Lung (tissue), 12 donors: ENCODE measurements around the gene NRCAM. TPM values are rescaled to one million over a fixed set of nuclear protein-coding genes. Genes with fewer than 3 reads are reported as not detected.

ENCODE experiments used
- ATAC-seq: fragments of 200-7000 bp; cut with Tn5 transposase; one replicate; pipeline ENCODE4 v1.9.1; 2020; ENCODE audit warnings: moderate number of reproducible peaks; ENCODE audit not compliant: insufficient read depth, low FRiP score
- DNase-seq, 3 donors: peaks; one replicate each; pipeline ENCODE4 v3.0.0-alpha.2; 2013 to 2017
- H3K27ac ChIP-seq, 2 donors: one replicate each; pipeline ENCODE4 v1.5.1; 2013; ENCODE audit warnings: mild to moderate bottlenecking in 2 of 2, moderate library complexity in 2 of 2, control low read depth in 1 of 2, inconsistent platforms in 1 of 2, low read depth in 1 of 2, low read length in 1 of 2
- H3K27me3 ChIP-seq, 3 donors: one replicate each; pipeline ENCODE4 v1.5.1; 2013; ENCODE audit warnings: low read length in 2 of 3; ENCODE audit not compliant: control insufficient read depth in 3 of 3, insufficient read depth in 3 of 3
- H3K36me3 ChIP-seq, 4 donors: one replicate each; pipeline ENCODE4 v1.5.1; 2013; ENCODE audit warnings: low read length in 4 of 4, mild to moderate bottlenecking in 1 of 4, moderate library complexity in 1 of 4; ENCODE audit not compliant: control insufficient read depth in 4 of 4, insufficient read depth in 4 of 4
- H3K4me1 ChIP-seq, 5 donors: one replicate each; pipeline ENCODE4 v1.5.1; 2013; ENCODE audit warnings: low read length in 5 of 5, mild to moderate bottlenecking in 2 of 5, moderate library complexity in 1 of 5; ENCODE audit not compliant: control insufficient read depth in 5 of 5, insufficient read depth in 5 of 5
- H3K4me3 ChIP-seq: one replicate; pipeline ENCODE4 v1.5.1; 2013; ENCODE audit warnings: mild to moderate bottlenecking, control low read depth, moderate library complexity
- H3K9ac ChIP-seq, 2 donors: one replicate each; pipeline ENCODE4 v1.5.1; 2013; ENCODE audit warnings: low read length in 2 of 2, control low read depth in 1 of 2; ENCODE audit not compliant: insufficient read depth in 1 of 2
- H3K9me3 ChIP-seq, 4 donors: one replicate each; pipeline ENCODE4 v1.5.1; 2013; ENCODE audit warnings: low read length in 3 of 4, mild to moderate bottlenecking in 1 of 4, moderate library complexity in 1 of 4; ENCODE audit not compliant: control insufficient read depth in 4 of 4, insufficient read depth in 3 of 4
- WGBS, 2 donors: extraction: QIAGEN DNeasy Blood & Tissue Kit; methylation state at CpG; one replicate each; pipeline ENCODE4 v1.1.7; 2013; 5-methylcytosine and 5-hydroxymethylcytosine counted together
- polyA plus RNA-seq, 2 donors: library from polyadenylated mRNA; stranded (reverse); fragments of 200-250 nt; gene quantifications; one replicate each; pipeline ENCODE4 v1.2.1, GENCODE V29; 2013
- total RNA-seq, 2 donors: library from RNA; depleted of rRNA in 1 of 2; stranded (reverse); fragments of >200 nt in 1 of 2; gene quantifications; one replicate each; pipeline ENCODE4 v1.2.1, GENCODE V29; 2014 to 2021
- TF ChIP-seq, protein P1 (sequence below): IDR thresholded peaks from 2 replicates; pipeline ENCODE4 v1.5.1; 2012; ENCODE audit warnings: mild to moderate bottlenecking; ENCODE audit errors: control extremely low read depth, extremely low read depth
- donor health status: control.
- donor health status: control.
- donor health status: Bipolar disorder and iron deficiency.
- donor health status: healthy.
- donor health status: DM: yes; HTN: yes; CAD: no.

The NRCAM gene
- total and polyA plus RNA-seq, 4 donors, result 2.5 to 32.4 (median 11.0) TPM

DNA sequence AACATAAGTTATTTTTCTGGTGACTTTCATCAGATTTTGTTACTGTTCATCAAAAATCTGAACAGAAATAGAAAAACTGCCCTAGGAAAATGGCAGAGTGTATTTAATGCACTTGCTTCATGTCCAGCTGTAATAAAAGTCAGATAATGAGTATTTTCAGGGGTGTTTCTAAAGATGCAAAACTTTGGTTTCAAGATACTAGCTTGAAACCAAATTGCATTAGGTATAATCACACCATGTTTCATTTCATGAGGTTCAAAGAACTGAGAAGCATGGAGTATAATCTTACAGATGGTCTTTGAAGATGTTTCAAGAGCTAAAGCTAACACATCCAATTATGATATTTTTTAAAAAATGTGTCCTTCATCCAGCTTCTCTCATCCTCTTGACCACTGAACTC lies 128.9 kb downstream of the NRCAM start:
- Histone ChIP-seq H3K36me3 (no peaks in the 10 kb centered on the region), H3K4me3 (no peak overlapping the region), H3K9me3 (peaks cover 0 to 3% (median 0%) of the 10 kb centered on the region in 4 donors), H3K27ac (no peak overlapping the region), H3K27me3 (no peaks in the 10 kb centered on the region), H3K4me1 (peaks cover 0 to 11% (median 0%) of the 10 kb centered on the region in 5 donors), H3K9ac (no peak overlapping the region)
- TF ChIP-seq, protein P1, sequence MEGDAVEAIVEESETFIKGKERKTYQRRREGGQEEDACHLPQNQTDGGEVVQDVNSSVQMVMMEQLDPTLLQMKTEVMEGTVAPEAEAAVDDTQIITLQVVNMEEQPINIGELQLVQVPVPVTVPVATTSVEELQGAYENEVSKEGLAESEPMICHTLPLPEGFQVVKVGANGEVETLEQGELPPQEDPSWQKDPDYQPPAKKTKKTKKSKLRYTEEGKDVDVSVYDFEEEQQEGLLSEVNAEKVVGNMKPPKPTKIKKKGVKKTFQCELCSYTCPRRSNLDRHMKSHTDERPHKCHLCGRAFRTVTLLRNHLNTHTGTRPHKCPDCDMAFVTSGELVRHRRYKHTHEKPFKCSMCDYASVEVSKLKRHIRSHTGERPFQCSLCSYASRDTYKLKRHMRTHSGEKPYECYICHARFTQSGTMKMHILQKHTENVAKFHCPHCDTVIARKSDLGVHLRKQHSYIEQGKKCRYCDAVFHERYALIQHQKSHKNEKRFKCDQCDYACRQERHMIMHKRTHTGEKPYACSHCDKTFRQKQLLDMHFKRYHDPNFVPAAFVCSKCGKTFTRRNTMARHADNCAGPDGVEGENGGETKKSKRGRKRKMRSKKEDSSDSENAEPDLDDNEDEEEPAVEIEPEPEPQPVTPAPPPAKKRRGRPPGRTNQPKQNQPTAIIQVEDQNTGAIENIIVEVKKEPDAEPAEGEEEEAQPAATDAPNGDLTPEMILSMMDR, result no peak
- no peak for DNase-seq
- ATAC-seq, result no peak

DNA sequence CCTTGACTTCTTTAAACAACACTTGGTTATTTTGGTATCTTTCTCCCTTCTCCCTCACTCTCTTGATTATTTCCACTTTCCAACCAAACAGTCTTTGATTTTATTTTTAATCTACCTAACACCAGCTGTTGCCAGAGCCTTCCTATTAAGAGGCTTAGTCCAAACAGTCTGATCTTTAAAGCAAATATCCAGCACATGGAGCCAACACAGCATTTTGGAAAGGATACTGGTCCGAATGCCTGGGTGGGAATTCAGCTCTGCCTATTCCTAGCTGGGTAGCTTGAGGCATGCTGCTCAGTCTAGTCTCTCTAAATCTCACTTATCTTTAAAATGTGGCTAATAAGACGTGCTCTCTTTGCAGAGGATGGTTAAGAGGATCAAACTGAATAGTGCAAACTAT lies 129.3 kb downstream of the NRCAM start:
- Histone ChIP-seq H3K4me1 (peaks cover 0 to 11% (median 0%) of the 10 kb centered on the region in 5 donors), H3K9ac (no peak overlapping the region), H3K27me3 (no peaks in the 10 kb centered on the region), H3K9me3 (peaks cover 0 to 3% (median 0%) of the 10 kb centered on the region in 4 donors), H3K4me3 (no peak overlapping the region), H3K27ac (no peak overlapping the region), H3K36me3 (no peaks in the 10 kb centered on the region)
- 67 to 77% methylated on average over 2 of the region's 2 CpGs for WGBS, 2 donors
- TF ChIP-seq, protein P1, result no peak
- ATAC-seq (no peak), DNase-seq (no peak)

DNA sequence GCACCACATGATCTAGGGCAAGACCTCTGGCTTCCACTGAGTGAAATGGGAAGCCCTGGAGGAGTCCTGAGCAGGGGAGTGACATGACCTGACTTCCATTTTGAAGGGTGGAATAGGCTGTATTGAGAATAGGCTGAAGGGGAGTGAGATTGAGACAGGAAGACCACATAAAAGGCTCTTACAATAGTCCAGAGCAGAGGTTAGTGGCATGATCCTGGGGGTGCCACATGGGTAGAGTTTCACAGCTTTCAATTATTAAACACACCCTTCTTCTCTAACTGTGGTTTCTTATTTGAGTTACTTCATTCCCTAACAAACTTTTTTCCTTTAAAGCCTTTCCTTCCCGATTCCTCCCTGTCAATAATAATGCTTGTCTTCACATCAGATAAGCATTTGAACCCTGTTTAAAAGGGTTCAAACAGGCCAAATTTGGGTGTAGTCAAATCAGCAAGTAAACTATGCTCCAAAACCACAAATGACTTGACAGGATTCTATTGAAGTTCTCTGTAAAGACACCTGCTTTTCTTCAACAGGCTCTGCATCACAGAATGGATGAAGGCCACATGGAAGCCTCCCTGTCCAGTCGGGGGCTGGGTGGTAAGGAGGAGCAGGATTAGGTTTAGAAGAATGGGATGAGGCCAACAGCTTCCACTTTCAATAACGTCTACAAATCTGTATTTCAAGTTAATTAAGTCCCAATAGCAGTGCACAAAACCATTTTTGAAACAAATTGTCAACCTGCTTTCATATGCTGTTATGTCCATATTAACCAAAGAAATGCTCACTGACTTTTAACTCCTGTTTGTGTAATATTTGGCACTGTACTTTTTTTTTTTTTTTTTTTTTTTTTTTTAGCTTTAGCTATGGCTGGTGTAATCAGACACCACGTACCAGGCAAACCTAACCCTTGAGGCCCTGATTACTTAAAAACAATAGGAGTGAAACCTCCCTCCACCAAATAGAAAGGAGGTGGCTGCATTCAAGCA lies 131.9 kb downstream of the NRCAM start:
- ATAC-seq (no peak), DNase-seq (no peak)
- TF ChIP-seq, protein P1, result no peak
- Histone ChIP-seq H3K4me1 (peaks cover 0 to 11% (median 0%) of the 10 kb centered on the region in 5 donors), H3K4me3 (no peak overlapping the region), H3K36me3 (no peaks in the 10 kb centered on the region), H3K27me3 (no peaks in the 10 kb centered on the region), H3K9me3 (no peaks in the 10 kb centered on the region), H3K27ac (no peak overlapping the region), H3K9ac (no peak overlapping the region)
- 69 to 85% methylated on average over 4 of the region's 4 CpGs for WGBS, 2 donors
